ENCODE data around the gene SHISA4. TPM values are rescaled to one million over a fixed set of nuclear protein-coding genes. Genes with fewer than 3 reads are reported as not detected.
A peak's percentile ranks its signal among the peaks of the same experiment; 100 is the strongest.

SHISA4 gene
- total RNA-seq, 3 donors from 2014 or later: 1.2 to 12.4 (median 4.0) TPM

DNA sequence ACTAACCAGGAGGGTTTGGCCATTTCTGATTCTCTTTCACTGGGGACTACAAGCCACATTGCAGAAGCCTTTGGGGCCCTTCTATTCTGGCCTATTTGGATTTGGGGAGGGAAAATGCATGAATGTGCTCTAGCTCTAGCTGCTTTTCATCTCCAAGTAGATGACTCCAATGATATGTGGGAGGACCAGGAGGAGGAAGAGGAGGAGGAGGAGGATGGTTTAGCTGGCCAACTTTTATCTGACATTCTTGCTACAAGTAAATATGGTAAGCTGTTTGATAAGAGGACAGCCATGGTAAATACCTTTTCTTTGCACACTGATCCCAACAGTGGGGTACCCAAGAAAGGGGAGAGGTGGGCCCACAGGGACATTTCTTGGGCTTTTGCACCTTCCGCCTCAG, 14.0 kb upstream of the SHISA4 start:
- intact Hi-C loops (cut with DNase I, micrococcal nuclease): loop anchor here in 1 of 2 donors (5.0 kb wide), 1 partner anchor 98 kb away; no protein-coding TSS in a partner anchor

DNA sequence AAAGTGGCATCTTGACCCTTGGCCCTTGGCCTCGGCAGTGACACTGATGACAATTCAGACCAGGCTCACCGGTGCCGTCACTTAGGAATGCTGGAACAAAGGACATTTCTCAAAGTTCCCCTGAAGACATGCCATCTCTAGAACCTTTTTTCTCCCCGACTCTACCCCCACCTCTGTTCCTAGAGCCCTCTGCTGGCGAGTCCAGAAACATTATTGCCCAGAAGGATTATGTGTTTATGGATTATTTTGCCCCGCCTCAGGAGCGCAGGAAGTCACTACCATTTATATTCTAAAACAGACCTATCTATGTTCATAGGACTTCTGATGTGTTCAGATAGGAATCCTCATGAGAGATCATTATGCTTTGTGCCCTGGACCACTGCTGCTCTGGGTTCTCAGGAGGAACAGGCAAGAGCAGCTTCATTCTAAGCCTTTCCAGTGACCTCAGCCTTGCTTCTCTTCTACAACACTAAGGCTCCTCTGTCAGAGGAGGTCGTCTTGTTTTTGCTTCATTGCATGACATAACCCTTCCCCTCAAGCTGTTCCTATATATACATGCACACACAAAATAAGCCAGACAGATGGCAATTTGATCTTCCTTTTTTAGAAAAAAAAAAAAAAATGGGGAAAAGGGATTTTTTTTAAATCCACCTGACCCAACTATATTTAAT, 12.4 kb upstream of the SHISA4 start:
- no peaks in the 10 kb centered on the region for H3K36me3 ChIP-seq (ENCODE audit: low read depth)
- peak in 1 of 3 donors; percentile 45 for DNase-seq
- intact Hi-C loops (cut with DNase I, micrococcal nuclease): loop anchor here in 1 of 2 donors (5.0 kb wide), 1 partner anchor 96 kb away; no protein-coding TSS in a partner anchor

More for the DNA sequence above, 14.0 kb upstream of the SHISA4 start:
- H3K9me3 ChIP-seq: no peaks in the 10 kb centered on the region
- no peak overlapping the region for H3K4me3 ChIP-seq
- H3K36me3 ChIP-seq (ENCODE audit: low read depth): peaks cover 6% of the 10 kb centered on the region
- DNase-seq (no peak), ATAC-seq (no peak)
- TF ChIP-seq, protein P1, sequence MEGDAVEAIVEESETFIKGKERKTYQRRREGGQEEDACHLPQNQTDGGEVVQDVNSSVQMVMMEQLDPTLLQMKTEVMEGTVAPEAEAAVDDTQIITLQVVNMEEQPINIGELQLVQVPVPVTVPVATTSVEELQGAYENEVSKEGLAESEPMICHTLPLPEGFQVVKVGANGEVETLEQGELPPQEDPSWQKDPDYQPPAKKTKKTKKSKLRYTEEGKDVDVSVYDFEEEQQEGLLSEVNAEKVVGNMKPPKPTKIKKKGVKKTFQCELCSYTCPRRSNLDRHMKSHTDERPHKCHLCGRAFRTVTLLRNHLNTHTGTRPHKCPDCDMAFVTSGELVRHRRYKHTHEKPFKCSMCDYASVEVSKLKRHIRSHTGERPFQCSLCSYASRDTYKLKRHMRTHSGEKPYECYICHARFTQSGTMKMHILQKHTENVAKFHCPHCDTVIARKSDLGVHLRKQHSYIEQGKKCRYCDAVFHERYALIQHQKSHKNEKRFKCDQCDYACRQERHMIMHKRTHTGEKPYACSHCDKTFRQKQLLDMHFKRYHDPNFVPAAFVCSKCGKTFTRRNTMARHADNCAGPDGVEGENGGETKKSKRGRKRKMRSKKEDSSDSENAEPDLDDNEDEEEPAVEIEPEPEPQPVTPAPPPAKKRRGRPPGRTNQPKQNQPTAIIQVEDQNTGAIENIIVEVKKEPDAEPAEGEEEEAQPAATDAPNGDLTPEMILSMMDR (IDR thresholded peaks at IDR 0.05): no peak
- H3K4me1 ChIP-seq (ENCODE audit: low read depth): no peaks in the 10 kb centered on the region

DNA sequence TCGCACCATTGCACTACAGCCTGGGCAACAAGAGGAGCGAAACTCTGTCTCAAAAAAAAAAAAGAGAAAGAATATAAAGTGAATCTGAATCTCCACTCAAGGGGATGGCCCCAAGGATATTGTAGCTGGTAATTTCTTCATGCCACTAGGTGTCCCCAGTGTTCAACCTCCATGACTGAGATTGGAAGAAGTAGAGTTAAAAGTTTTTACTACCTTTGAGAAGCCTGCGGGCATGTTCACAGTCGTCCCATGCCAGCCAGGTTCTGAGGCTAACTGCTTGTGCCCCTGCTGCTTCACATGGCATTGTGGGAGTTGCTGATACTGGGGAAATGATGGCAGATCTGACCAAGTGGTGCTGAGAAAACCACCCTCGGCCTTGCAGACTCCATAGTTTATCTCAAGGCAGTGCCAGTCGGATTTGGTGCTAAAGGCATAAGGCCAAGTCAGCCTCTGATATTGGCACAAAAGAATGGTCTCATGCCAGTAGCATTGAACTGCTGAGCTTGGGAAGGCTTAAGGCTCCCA, 10.8 kb upstream of the SHISA4 start:
- ATAC-seq (peak; percentile 79), DNase-seq (peak in 1 of 3 donors; percentile 67)
- no peaks in the 10 kb centered on the region for H3K4me1 ChIP-seq (ENCODE audit: low read depth)
- no peaks in the 10 kb centered on the region for H3K9me3 ChIP-seq
- intact Hi-C loops (cut with DNase I, micrococcal nuclease): loop anchor here in 1 of 2 donors (5.0 kb wide), 1 partner anchor 94 kb away; no protein-coding TSS in a partner anchor
- TF ChIP-seq, protein P1 (IDR thresholded peaks at IDR 0.05): peak; percentile 19
- no peak overlapping the region for H3K4me3 ChIP-seq
- H3K36me3 ChIP-seq (ENCODE audit: low read depth): no peaks in the 10 kb centered on the region

More for the DNA sequence above, 12.4 kb upstream of the SHISA4 start:
- Histone ChIP-seq H3K4me1 (ENCODE audit: low read depth) (no peaks in the 10 kb centered on the region), H3K9me3 (no peaks in the 10 kb centered on the region), H3K4me3 (no peak overlapping the region)
- peak; percentile 59 for ATAC-seq
- TF ChIP-seq, protein P1 (IDR thresholded peaks at IDR 0.05): no peak

GRCh38 chr1:201880928-201881571, 7.6 kb upstream of the SHISA4 start:
- Histone ChIP-seq H3K4me3 (no peak overlapping the region), H3K9me3 (no peaks in the 10 kb centered on the region), H3K36me3 (ENCODE audit: low read depth) (no peaks in the 10 kb centered on the region), H3K4me1 (ENCODE audit: low read depth) (no peaks in the 10 kb centered on the region)
- no peak for DNase-seq
- no peak for ATAC-seq
- intact Hi-C loops (cut with DNase I, micrococcal nuclease): loop anchor here in 1 of 2 donors (5.0 kb wide), 1 partner anchor 91 kb away; no protein-coding TSS in a partner anchor
- TF ChIP-seq, protein P1 (IDR thresholded peaks at IDR 0.05): no peak

DNA sequence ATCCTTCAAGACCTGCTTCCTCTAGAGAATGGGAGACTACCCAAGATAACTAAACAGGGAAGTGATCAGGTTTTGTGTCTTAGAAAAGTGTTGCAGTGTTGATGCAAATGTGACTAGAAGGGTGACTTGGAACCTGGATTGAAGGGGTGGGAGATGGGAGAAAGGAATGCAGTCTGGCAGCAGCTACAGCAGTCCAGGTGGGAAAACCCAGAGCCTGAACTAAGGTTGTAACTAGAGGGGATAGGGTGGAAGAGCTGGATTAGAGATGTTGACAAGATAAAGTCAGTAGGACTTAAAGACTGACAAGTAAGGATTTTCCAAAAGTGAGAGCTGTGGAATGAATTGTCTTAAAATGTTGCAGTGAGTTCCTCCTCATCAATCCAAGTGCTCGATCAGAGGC, 7.1 kb upstream of the SHISA4 start:
- intact Hi-C loops (cut with DNase I, micrococcal nuclease): loop anchor here in 1 of 2 donors (5.0 kb wide), 1 partner anchor 91 kb away; no protein-coding TSS in a partner anchor
- TF ChIP-seq, protein P1 (IDR thresholded peaks at IDR 0.05): no peak
- ATAC-seq (no peak), DNase-seq (no peak)
- Histone ChIP-seq H3K9me3 (no peaks in the 10 kb centered on the region), H3K36me3 (ENCODE audit: low read depth) (no peaks in the 10 kb centered on the region), H3K4me3 (no peak overlapping the region), H3K4me1 (ENCODE audit: low read depth) (no peaks in the 10 kb centered on the region)

Data from mucosa of descending colon (tissue), 3 donors.